Dendritic cell treated with granulocyte-macrophage colony-stimulating factor and Interleukin-4, amounts not matched to agents 40 ng/mL and 50 ng/mL, for 4 days (primary cell): ENCODE data around the gene UNC13B.

Experiments used
- H3K27ac Mint-ChIP-seq: one replicate; pipeline ENCODE4 v1.8.0; 2022; ENCODE audit warnings: mild to moderate bottlenecking, mixed read lengths
- H3K27me3 Mint-ChIP-seq: one replicate; pipeline ENCODE4 v1.8.0; 2022; ENCODE audit warnings: mild to moderate bottlenecking, mixed read lengths
- H3K36me3 Mint-ChIP-seq: one replicate; pipeline ENCODE4 v1.8.0; 2022; ENCODE audit warnings: low read depth, mixed read lengths
- H3K4me1 Mint-ChIP-seq: one replicate; pipeline ENCODE4 v1.8.0; 2022; ENCODE audit warnings: low read depth, mixed read lengths
- H3K4me3 Mint-ChIP-seq: one replicate; pipeline ENCODE4 v1.8.0; 2022; ENCODE audit warnings: mild to moderate bottlenecking, moderate library complexity, mixed read lengths
- H3K9me3 Mint-ChIP-seq: one replicate; pipeline ENCODE4 v1.8.0; 2022; ENCODE audit warnings: mixed read lengths
- intact Hi-C: fragments of 100-400 bp; cut with micrococcal nuclease; formaldehyde crosslinking; loops from one replicate; pipeline ENCODE4 v1.15.0; 2022

UNC13B gene

DNA sequence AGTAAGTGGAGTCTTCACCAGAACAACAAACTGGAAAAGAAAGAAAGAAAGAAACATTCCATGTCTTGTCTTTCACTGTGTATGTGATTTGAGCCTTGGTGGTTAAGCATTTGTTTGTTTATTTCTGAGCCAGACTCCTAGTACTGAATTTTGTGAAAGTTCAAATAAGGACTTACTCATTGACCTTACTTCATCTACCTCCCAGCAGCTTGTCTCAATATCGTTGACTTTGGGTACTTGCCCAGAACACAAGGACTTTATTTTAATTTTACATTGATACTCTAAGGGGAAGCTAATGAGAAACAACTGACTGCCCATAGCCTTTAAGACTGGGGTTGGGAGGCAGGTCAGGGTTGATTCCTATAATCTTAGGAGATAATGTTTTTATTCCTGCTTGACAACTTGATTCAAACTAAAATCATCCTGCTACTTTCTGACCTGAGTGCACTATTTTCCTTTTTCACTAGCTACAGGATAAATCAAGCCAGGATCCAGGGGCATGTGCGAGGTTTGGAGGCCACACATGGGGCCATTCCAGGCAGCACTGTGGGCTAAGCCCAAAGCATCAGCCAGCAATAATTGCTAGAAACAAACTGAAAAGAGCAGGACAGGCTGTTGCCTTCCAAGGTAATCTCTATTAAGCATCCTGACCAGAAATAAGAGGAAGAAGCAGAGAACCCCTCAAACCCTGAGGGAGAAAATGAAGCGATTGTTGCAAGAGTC, 189.2 kb downstream of the UNC13B start:
- Mint-ChIP-seq H3K4me1 (no peaks in the 10 kb centered on the region), H3K36me3 (no peaks in the 10 kb centered on the region), H3K9me3 (no peaks in the 10 kb centered on the region), H3K27me3 (no peaks in the 10 kb centered on the region), H3K4me3 (no peak overlapping the region), H3K27ac (no peak overlapping the region)
- intact Hi-C loops = no loop called here

- intact Hi-C loops = no loop called here
- no peaks in the 10 kb centered on the region for H3K4me1 Mint-ChIP-seq
- no peak overlapping the region for H3K4me3 Mint-ChIP-seq
- H3K9me3 Mint-ChIP-seq = no peaks in the 10 kb centered on the region
- no peaks in the 10 kb centered on the region for H3K36me3 Mint-ChIP-seq
- no peak overlapping the region for H3K27ac Mint-ChIP-seq
- no peaks in the 10 kb centered on the region for H3K27me3 Mint-ChIP-seq
Measured at GRCh38 chr9:35353731-35354365, 192.0 kb downstream of the UNC13B start.

DNA sequence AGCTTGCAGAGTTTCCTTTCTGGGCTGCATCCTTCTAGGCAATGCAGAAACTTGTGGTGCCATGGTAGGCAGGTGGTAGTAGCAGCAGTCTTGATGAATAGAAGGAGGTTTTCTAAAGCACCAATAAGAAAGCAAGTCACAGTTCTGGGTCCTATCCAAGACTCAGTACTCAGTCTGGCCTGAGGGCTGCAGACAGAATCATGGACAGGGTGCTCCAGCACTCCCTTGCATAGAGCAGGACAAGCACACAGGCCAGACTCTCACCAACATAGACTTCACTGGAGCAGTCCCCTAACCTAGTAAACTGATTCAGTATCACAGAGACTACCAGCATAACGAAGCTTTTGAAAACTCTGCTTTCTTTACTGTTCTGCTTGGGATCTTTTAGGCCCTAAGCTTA, 194.1 kb downstream of the UNC13B start:
- Mint-ChIP-seq H3K27ac (no peak overlapping the region), H3K9me3 (no peaks in the 10 kb centered on the region), H3K36me3 (no peaks in the 10 kb centered on the region), H3K27me3 (peaks cover 2% of the 10 kb centered on the region), H3K4me1 (no peaks in the 10 kb centered on the region), H3K4me3 (no peak overlapping the region)
- intact Hi-C loops = no loop called here

DNA sequence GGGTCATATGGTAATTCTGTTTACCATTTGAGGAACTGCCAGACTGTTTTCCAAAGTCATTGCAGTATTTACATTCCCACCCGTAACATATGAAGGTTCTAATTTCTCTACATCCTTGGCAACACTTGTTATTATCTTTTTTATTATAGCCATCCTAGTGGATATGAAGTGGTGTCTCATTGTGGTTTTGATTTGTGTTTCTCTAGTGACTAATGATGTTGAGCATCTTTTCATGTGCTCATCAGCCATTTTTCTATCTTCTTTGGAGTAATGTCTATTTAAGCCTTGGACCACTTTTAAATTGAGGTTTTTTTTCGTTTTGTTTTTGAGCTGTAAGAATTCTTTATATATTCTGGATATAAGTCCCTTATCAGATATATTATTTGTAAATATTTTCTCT, 195.3 kb downstream of the UNC13B start:
- intact Hi-C loops = no loop called here
- no peaks in the 10 kb centered on the region for H3K9me3 Mint-ChIP-seq

GRCh38 chr9:35357826-35358225, 196.0 kb downstream of the UNC13B start:
- Mint-ChIP-seq H3K9me3 (no peaks in the 10 kb centered on the region), H3K27me3 (peaks cover 2% of the 10 kb centered on the region), H3K4me3 (no peak overlapping the region), H3K27ac (no peak overlapping the region), H3K36me3 (no peaks in the 10 kb centered on the region), H3K4me1 (no peaks in the 10 kb centered on the region)
- intact Hi-C loops = no loop called here

More for the DNA sequence above, 195.3 kb downstream of the UNC13B start:
- Mint-ChIP-seq H3K27me3 (peaks cover 2% of the 10 kb centered on the region), H3K27ac (no peak overlapping the region), H3K4me1 (no peaks in the 10 kb centered on the region), H3K36me3 (no peaks in the 10 kb centered on the region), H3K4me3 (no peak overlapping the region)

DNA sequence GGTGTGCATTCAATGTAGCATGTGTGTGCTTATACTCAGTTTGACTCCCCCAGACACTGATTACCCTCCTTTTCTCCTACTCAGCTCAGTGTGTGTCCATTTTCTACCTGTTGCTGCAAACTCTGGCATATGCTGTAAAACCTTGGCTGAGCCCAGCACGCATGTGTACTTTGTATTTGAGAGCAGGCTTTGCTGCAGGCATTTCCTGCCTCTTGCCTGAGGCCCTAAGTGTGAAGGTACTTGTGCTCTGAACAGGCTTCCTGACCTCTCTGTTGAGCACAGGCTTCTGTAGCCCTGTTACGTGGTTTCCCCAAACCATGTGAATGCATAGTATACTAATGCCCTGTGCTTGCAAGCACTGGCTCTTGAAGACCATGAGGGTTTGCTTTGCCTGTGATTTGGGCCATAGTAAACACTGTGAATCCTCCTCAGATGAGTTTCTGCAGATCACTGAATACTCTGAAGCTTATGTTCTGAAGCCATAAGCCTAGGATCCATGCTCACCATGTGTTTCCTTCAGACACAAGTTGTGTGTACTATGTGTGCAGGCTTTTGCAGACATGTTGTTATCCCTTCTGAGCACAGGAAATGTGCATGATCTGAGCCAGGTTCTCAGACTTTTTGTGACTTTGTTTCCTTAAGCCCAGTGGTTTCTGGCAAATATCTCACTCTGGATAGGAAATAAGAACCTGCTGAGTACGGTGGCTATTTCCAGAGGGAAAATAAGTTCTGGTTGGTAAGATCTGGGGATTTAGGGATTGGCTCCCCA, 203.2 kb downstream of the UNC13B start:
- Mint-ChIP-seq H3K4me3 (no peak overlapping the region), H3K4me1 (no peaks in the 10 kb centered on the region), H3K27me3 (no peaks in the 10 kb centered on the region), H3K27ac (no peak overlapping the region), H3K9me3 (no peaks in the 10 kb centered on the region), H3K36me3 (no peaks in the 10 kb centered on the region)
- intact Hi-C loops = no loop called here

GRCh38 chr9:35366627-35367026, 204.8 kb downstream of the UNC13B start:
- intact Hi-C loops = no loop called here
- no peaks in the 10 kb centered on the region for H3K9me3 Mint-ChIP-seq
- H3K4me1 Mint-ChIP-seq = no peaks in the 10 kb centered on the region
- no peak overlapping the region for H3K4me3 Mint-ChIP-seq
- H3K27me3 Mint-ChIP-seq = no peaks in the 10 kb centered on the region
- no peaks in the 10 kb centered on the region for H3K36me3 Mint-ChIP-seq
- H3K27ac Mint-ChIP-seq = no peak overlapping the region

DNA sequence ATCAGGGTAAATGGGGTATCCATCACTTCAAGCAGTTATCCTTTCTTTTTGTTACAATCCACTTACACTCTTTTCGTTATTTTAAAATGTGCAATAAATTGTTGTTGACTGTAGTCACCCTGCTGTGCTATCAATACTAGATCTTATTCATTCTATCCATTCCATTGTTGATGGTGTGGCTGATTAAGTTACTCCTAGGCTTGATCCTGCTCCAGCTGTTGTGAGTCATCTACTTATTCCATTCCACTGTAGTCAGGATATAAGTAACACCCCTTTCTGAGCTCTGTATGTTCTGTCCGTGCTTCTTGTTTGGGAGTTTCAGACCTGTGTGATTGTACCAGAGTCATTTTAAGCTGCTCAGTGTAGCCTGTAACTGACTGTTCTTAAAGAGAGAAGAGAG, 205.6 kb downstream of the UNC13B start:
- Mint-ChIP-seq H3K36me3 (no peaks in the 10 kb centered on the region), H3K27me3 (no peaks in the 10 kb centered on the region), H3K4me1 (no peaks in the 10 kb centered on the region), H3K27ac (no peak overlapping the region), H3K4me3 (no peak overlapping the region), H3K9me3 (no peaks in the 10 kb centered on the region)
- intact Hi-C loops = no loop called here

GRCh38 chr9:35370241-35370640, 208.4 kb downstream of the UNC13B start:
- Mint-ChIP-seq H3K4me3 (no peak overlapping the region), H3K27me3 (no peaks in the 10 kb centered on the region), H3K9me3 (no peaks in the 10 kb centered on the region), H3K27ac (no peak overlapping the region), H3K36me3 (no peaks in the 10 kb centered on the region), H3K4me1 (no peaks in the 10 kb centered on the region)
- intact Hi-C loops = no loop called here

DNA sequence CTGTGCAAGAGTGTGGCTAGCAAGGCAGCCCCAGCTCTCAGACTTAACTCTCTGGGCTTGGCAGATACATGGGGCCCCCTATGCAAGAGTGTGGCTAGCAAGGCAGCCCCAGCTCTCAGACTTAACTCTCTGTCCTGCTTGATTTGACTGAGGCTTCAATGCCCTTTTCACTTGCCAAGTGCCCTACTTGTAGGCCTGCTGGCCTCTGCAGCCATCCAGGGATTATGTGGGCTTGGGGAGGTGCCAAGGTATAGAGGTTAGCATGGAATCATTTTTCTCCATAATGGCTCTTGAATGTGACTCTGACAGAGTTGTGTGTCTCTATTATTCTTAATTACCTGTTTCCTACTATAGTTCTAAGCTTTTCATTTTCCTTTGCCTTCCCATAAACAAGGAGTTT, 212.6 kb downstream of the UNC13B start:
- Mint-ChIP-seq H3K36me3 (no peaks in the 10 kb centered on the region), H3K27me3 (no peaks in the 10 kb centered on the region), H3K4me1 (no peaks in the 10 kb centered on the region), H3K4me3 (no peak overlapping the region), H3K9me3 (no peaks in the 10 kb centered on the region), H3K27ac (no peak overlapping the region)
- intact Hi-C loops = no loop called here

GRCh38 chr9:35374910-35375309, 213.1 kb downstream of the UNC13B start:
- Mint-ChIP-seq H3K4me1 (no peaks in the 10 kb centered on the region), H3K27ac (no peak overlapping the region), H3K36me3 (no peaks in the 10 kb centered on the region), H3K9me3 (no peaks in the 10 kb centered on the region), H3K4me3 (no peak overlapping the region), H3K27me3 (no peaks in the 10 kb centered on the region)
- intact Hi-C loops = no loop called here

DNA sequence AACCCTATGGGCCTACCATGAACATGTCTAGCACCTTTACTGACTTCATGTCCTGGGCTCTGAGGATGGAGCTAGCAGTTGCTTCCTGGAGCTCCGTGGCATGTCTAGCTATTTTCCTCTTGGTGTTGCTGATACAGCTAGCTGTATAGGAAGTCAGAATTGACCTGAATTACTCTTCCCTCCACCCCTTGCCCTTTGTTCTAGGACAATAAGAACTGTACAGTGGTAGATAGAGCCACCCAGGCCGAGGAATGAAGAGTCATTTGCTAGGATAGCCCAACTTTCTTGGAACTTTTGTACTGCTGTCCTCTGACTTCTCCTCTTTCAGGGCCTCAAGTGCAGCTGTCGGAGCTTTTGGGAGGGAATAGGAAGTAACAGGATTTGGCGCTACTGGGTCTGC, 218.2 kb downstream of the UNC13B start:
- no peaks in the 10 kb centered on the region for H3K27me3 Mint-ChIP-seq
- no peaks in the 10 kb centered on the region for H3K4me1 Mint-ChIP-seq
- H3K27ac Mint-ChIP-seq = no peak overlapping the region
- peaks cover 7% of the 10 kb centered on the region for H3K36me3 Mint-ChIP-seq
- H3K9me3 Mint-ChIP-seq = no peaks in the 10 kb centered on the region
- intact Hi-C loops = no loop called here
- H3K4me3 Mint-ChIP-seq = no peak overlapping the region

- Mint-ChIP-seq H3K27me3 (no peaks in the 10 kb centered on the region), H3K4me3 (no peak overlapping the region), H3K36me3 (peaks cover 7% of the 10 kb centered on the region), H3K9me3 (no peaks in the 10 kb centered on the region), H3K4me1 (no peaks in the 10 kb centered on the region), H3K27ac (no peak overlapping the region)
- intact Hi-C loops = no loop called here
Measured at GRCh38 chr9:35380619-35381018, 218.8 kb downstream of the UNC13B start.

DNA sequence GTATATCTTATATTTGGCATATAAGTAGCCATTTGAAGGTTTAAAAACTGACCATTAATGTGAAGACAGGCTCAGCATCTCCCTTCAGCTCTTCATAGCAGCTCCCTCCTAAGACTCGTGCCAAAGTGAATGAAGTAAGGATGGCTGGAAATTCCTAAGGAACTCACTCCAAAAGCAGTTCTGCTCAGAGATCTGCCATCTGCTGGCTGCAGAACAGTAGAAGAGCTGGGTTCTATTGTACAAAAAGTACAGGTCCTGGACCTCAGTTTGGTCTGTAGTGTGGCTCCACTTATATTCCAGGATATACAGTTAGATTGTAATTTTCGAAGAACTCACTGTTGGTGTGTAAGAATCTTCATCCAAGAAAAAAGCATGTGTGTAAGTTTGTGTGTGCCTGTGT, 223.2 kb downstream of the UNC13B start:
- Mint-ChIP-seq H3K27me3 (no peaks in the 10 kb centered on the region), H3K36me3 (peaks cover 23% of the 10 kb centered on the region), H3K4me3 (no peak overlapping the region), H3K27ac (no peak overlapping the region), H3K9me3 (no peaks in the 10 kb centered on the region), H3K4me1 (no peaks in the 10 kb centered on the region)
- intact Hi-C loops = no loop called here
